Measurements from ENCODE around the gene DOCK1.

Gene DOCK1

GRCh38 chr10:127467811-127468210, 562.6 kb downstream of the DOCK1 start:
- no peak for DNase-seq (ENCODE audit: low spot score)
- in situ Hi-C loops (cut with MboI; ENCODE audit: low pct_unique_long_range_greater_than_20kb, low sequenced_read_pairs, unreplicated experiment): no loop called here
- no peak for TF ChIP-seq CTCF (IDR thresholded peaks at IDR 0.05; ENCODE audit: extremely low read depth, insufficient read depth, missing control alignments)

- in situ Hi-C loops (cut with MboI; ENCODE audit: low pct_unique_long_range_greater_than_20kb, low sequenced_read_pairs, unreplicated experiment): no loop called here
- TF ChIP-seq CTCF (IDR thresholded peaks at IDR 0.05; ENCODE audit: extremely low read depth, insufficient read depth, missing control alignments): no peak
- no peak for DNase-seq (ENCODE audit: low spot score)
Measured at GRCh38 chr10:127468632-127469031, 563.4 kb downstream of the DOCK1 start.

- in situ Hi-C loops (cut with MboI; ENCODE audit: low pct_unique_long_range_greater_than_20kb, low sequenced_read_pairs, unreplicated experiment): no loop called here
- DNase-seq (ENCODE audit: low spot score): no peak
Measured at GRCh38 chr10:127470911-127471310, 565.7 kb downstream of the DOCK1 start.

GRCh38 chr10:127472976-127473375, 567.7 kb downstream of the DOCK1 start:
- in situ Hi-C loops (cut with MboI; ENCODE audit: low pct_unique_long_range_greater_than_20kb, low sequenced_read_pairs, unreplicated experiment): no loop called here
- no peak for TF ChIP-seq CTCF (IDR thresholded peaks at IDR 0.05; ENCODE audit: extremely low read depth, insufficient read depth, missing control alignments)

More at GRCh38 chr10:127470911-127471310, 565.7 kb downstream of the DOCK1 start:
- TF ChIP-seq CTCF (IDR thresholded peaks at IDR 0.05; ENCODE audit: extremely low read depth, insufficient read depth, missing control alignments): no peak

GRCh38 chr10:127474501-127474900, 569.3 kb downstream of the DOCK1 start:
- no peak for TF ChIP-seq CTCF (IDR thresholded peaks at IDR 0.05; ENCODE audit: extremely low read depth, insufficient read depth, missing control alignments)
- in situ Hi-C loops (cut with MboI; ENCODE audit: low pct_unique_long_range_greater_than_20kb, low sequenced_read_pairs, unreplicated experiment): no loop called here
- DNase-seq (ENCODE audit: low spot score): no peak

More at GRCh38 chr10:127472976-127473375, 567.7 kb downstream of the DOCK1 start:
- no peak for DNase-seq (ENCODE audit: low spot score)

GRCh38 chr10:127485153-127485857, 580.1 kb downstream of the DOCK1 start:
- DNase-seq (ENCODE audit: low spot score): no peak
- in situ Hi-C loops (cut with MboI; ENCODE audit: low pct_unique_long_range_greater_than_20kb, low sequenced_read_pairs, unreplicated experiment): no loop called here
- TF ChIP-seq CTCF (IDR thresholded peaks at IDR 0.05; ENCODE audit: extremely low read depth, insufficient read depth, missing control alignments): no peak
